Measurements from ENCODE around the gene NWD2.

DNA sequence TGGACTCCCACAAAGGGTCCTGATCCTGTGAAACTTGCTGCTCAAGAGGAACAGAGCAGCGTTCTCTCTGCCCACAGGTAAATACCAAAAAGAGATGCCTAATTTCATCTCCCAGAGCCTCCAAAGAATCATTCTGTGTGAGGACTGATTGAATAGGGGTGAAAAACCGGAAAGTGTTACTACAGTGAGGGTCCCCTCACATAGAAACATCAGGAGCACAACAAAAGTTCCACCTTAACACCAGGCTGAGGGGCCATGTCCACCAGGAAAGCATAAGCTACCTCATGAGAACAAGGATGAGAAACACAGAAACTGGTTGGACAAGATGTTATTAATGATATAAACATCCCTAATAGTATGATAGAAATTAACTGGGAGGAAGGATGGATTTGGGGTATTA, 140.9 kb downstream of the NWD2 start:
- no peak for TF ChIP-seq POLR2AphosphoS5 (IDR thresholded peaks at IDR 0.05)
- no peak for TF ChIP-seq CTCF (IDR thresholded peaks at IDR 0.05)
- TF ChIP-seq POLR2A (IDR thresholded peaks at IDR 0.05) = no peak
